Trophoblast cell (in vitro differentiated cells and primary cell): ENCODE results near the gene DBI.
"Not testable (repeated sequence)": the region's sequence is repeated elsewhere in the genome, so short reads cannot be mapped to it uniquely, and the experiment has no call there.

ENCODE experiments used
- DNase-seq, 2 donors: peaks; one replicate each; pipeline ENCODE4 v3.0.0-alpha.2; 2016
- H2AFZ ChIP-seq: 2 replicates; pipeline ENCODE4 v1.6.1; 2013; ENCODE audit warnings: low read length, moderate library complexity, mild to moderate bottlenecking; ENCODE audit not compliant: insufficient read depth, poor library complexity
- H2AK5ac ChIP-seq: 2 replicates; pipeline ENCODE4 v1.6.1; 2013; ENCODE audit warnings: mild to moderate bottlenecking, low read length
- H2BK120ac ChIP-seq: 2 replicates; pipeline ENCODE4 v1.6.1; 2013; ENCODE audit warnings: low read length, mild to moderate bottlenecking, moderate library complexity; ENCODE audit not compliant: insufficient read depth, poor library complexity
- H2BK12ac ChIP-seq: 2 replicates; pipeline ENCODE4 v1.6.1; 2013; ENCODE audit warnings: mild to moderate bottlenecking, low read length, moderate library complexity
- H2BK5ac ChIP-seq: 2 replicates; pipeline ENCODE4 v1.6.1; 2013; ENCODE audit warnings: low read length, low read depth, moderate library complexity, mild to moderate bottlenecking; ENCODE audit not compliant: poor library complexity
- H3K14ac ChIP-seq: 2 replicates; pipeline ENCODE4 v1.6.1; 2013; ENCODE audit warnings: mild to moderate bottlenecking, low read length
- H3K18ac ChIP-seq: 2 replicates; pipeline ENCODE4 v1.6.1; 2013; ENCODE audit warnings: mild to moderate bottlenecking, low read length
- H3K23ac ChIP-seq: 2 replicates; pipeline ENCODE4 v1.6.1; 2013; ENCODE audit warnings: low read length
- H3K27ac ChIP-seq: 2 replicates; pipeline ENCODE4 v1.5.1; 2013; ENCODE audit warnings: low read depth, mild to moderate bottlenecking, inconsistent platforms, low read length, moderate library complexity
- H3K27me3 ChIP-seq: 2 replicates; pipeline ENCODE4 v1.6.1; 2013; ENCODE audit warnings: inconsistent platforms, mild to moderate bottlenecking, low read length, moderate library complexity; ENCODE audit not compliant: insufficient read depth
- H3K36me3 ChIP-seq, 2 experiments: 1 replicate in 1 of 2; 2 replicates in 1 of 2; pipeline ENCODE4 v1.6.1; 2013; ENCODE audit warnings: low read length in 2 of 2, mild to moderate bottlenecking in 2 of 2, moderate library complexity in 1 of 2; ENCODE audit not compliant: insufficient read depth in 2 of 2, control insufficient read depth in 1 of 2
- H3K4ac ChIP-seq: 2 replicates; pipeline ENCODE4 v1.6.1; 2013; ENCODE audit warnings: low read depth, mild to moderate bottlenecking, low read length, moderate library complexity
- H3K4me1 ChIP-seq, 2 experiments: 1 replicate in 1 of 2; 2 replicates in 1 of 2; pipeline ENCODE4 v1.6.1; 2013; ENCODE audit warnings: low read length in 2 of 2, mild to moderate bottlenecking in 2 of 2, moderate library complexity in 1 of 2; ENCODE audit not compliant: insufficient read depth in 2 of 2, control insufficient read depth in 1 of 2
- H3K4me2 ChIP-seq: 2 replicates; pipeline ENCODE4 v1.6.1; 2013; ENCODE audit warnings: inconsistent platforms, mild to moderate bottlenecking, low read length, moderate library complexity
- H3K4me3 ChIP-seq: 2 replicates; pipeline ENCODE4 v1.5.1; 2013; ENCODE audit warnings: mild to moderate bottlenecking, low read depth, low read length, inconsistent platforms
- H3K79me1 ChIP-seq: one replicate; pipeline ENCODE4 v1.6.1; 2013; ENCODE audit warnings: low read length
- H3K79me2 ChIP-seq: 2 replicates; pipeline ENCODE4 v1.6.1; 2013; ENCODE audit warnings: low read length, mild to moderate bottlenecking; ENCODE audit not compliant: control insufficient read depth, insufficient read depth, poor library complexity
- H3K9ac ChIP-seq: 2 replicates; pipeline ENCODE4 v1.6.1; 2013; ENCODE audit warnings: mild to moderate bottlenecking, low read length
- H3K9me3 ChIP-seq: 2 replicates; pipeline ENCODE4 v1.6.1; 2013; ENCODE audit warnings: low read depth, mild to moderate bottlenecking, control low read depth, inconsistent platforms, low read length; ENCODE audit not compliant: insufficient read depth
- H4K12ac ChIP-seq: 2 replicates; pipeline ENCODE4 v1.6.1; 2013; ENCODE audit warnings: low read depth, mild to moderate bottlenecking, low read length, moderate library complexity
- H4K8ac ChIP-seq: 2 replicates; pipeline ENCODE4 v1.6.1; 2013; ENCODE audit warnings: low read depth, mild to moderate bottlenecking, low read length, moderate library complexity
- H4K91ac ChIP-seq: one replicate; pipeline ENCODE4 v1.6.1; 2013; ENCODE audit warnings: low read depth, mild to moderate bottlenecking, low read length, moderate library complexity
- WGBS: extraction: QIAGEN DNeasy Blood & Tissue Kit; methylation state at CpG from one replicate; pipeline ENCODE4 v1.1.7; 2013; ENCODE audit warnings: missing lambda C conversion rate; ENCODE audit not compliant: insufficient read length, insufficient coverage; ENCODE audit errors: extremely low coverage; 5-methylcytosine and 5-hydroxymethylcytosine counted together

The DBI gene

DNA sequence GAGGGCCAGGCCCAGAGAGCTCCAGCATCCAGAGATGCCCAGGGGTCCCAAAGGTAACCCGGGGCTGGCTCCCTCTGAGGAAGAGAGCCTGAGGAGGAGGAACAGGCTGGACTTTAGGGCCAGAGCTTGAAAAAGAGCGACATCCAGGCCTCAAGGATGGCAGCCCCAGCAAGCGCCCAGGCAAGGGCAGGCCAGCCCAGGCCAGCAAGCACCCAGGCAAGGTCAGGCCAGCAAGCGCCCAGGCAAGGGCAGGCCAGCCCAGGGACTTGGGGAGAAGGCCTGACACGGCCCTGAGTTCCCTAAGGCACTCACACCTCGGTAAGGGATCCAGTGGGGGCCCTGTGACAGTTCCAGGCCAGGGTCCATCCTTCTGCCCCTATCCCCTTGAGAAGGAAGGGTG is 30.4 kb downstream of the DBI start:
- no CpG with 5 or more reads among the region's 6 CpGs for WGBS
- Histone ChIP-seq H2AK5ac (no peak overlapping the region), H2BK120ac (no peak overlapping the region)

GRCh38 chr2:119402106-119402505 is 35.3 kb downstream of the DBI start:
- H2AK5ac ChIP-seq: no peak overlapping the region
- no peak overlapping the region for H3K23ac ChIP-seq
- H2BK120ac ChIP-seq: no peak overlapping the region
- no peak overlapping the region for H4K8ac ChIP-seq
- no peak overlapping the region for H3K14ac ChIP-seq
- H3K79me2 ChIP-seq: no peaks in the 10 kb centered on the region
- H3K79me1 ChIP-seq: no peaks in the 10 kb centered on the region
- no peaks in the 10 kb centered on the region for H3K27me3 ChIP-seq
- no peaks in the 10 kb centered on the region for H3K36me3 ChIP-seq
- no peak overlapping the region for H4K91ac ChIP-seq
- H3K4me3 ChIP-seq: no peak overlapping the region
- H3K4me2 ChIP-seq: no peak overlapping the region
- H3K9me3 ChIP-seq: no peaks in the 10 kb centered on the region
- DNase-seq: no peak
- H3K4ac ChIP-seq: no peak overlapping the region
- H2BK12ac ChIP-seq: no peak overlapping the region
- H3K18ac ChIP-seq: no peak overlapping the region
- H3K27ac ChIP-seq: no peak overlapping the region
- no peak overlapping the region for H4K12ac ChIP-seq
- H2BK5ac ChIP-seq: no peak overlapping the region
- peaks cover 8 to 13% of the 10 kb centered on the region in 2 experiments for H3K4me1 ChIP-seq
- no CpG with 5 or more reads among the region's 5 CpGs for WGBS
- no peak overlapping the region for H2AFZ ChIP-seq
- H3K9ac ChIP-seq: no peak overlapping the region

More for the DNA sequence above, 30.4 kb downstream of the DBI start:
- Histone ChIP-seq H3K4me2 (no peak overlapping the region), H4K91ac (no peak overlapping the region), H4K8ac (no peak overlapping the region), H3K23ac (no peak overlapping the region), H3K14ac (no peak overlapping the region), H3K79me2 (no peaks in the 10 kb centered on the region), H3K4me1 (peaks cover 8 to 9% of the 10 kb centered on the region in 2 experiments), H3K18ac (no peak overlapping the region), H2BK12ac (peak overlapping the region; percentile 20), H3K27me3 (no peaks in the 10 kb centered on the region), H3K4me3 (no peak overlapping the region), H4K12ac (no peak overlapping the region), H2AFZ (no peak overlapping the region), H3K27ac (no peak overlapping the region), H3K4ac (no peak overlapping the region), H3K9me3 (no peaks in the 10 kb centered on the region), H3K36me3 (no peaks in the 10 kb centered on the region), H3K9ac (no peak overlapping the region), H2BK5ac (no peak overlapping the region), H3K79me1 (no peaks in the 10 kb centered on the region)
- no peak for DNase-seq

- H3K36me3 ChIP-seq: no peaks in the 10 kb centered on the region
- no peak for DNase-seq
- H3K4me3 ChIP-seq: no peak overlapping the region
- H2BK12ac ChIP-seq: no peak overlapping the region
- no peak overlapping the region for H3K4me2 ChIP-seq
- H3K23ac ChIP-seq: no peak overlapping the region
- no peak overlapping the region for H2AK5ac ChIP-seq
- H2BK120ac ChIP-seq: no peak overlapping the region
- no peak overlapping the region for H4K8ac ChIP-seq
- no peak overlapping the region for H3K14ac ChIP-seq
- no peak overlapping the region for H2BK5ac ChIP-seq
- no peak overlapping the region for H2AFZ ChIP-seq
- no peak overlapping the region for H4K12ac ChIP-seq
- H3K79me1 ChIP-seq: no peaks in the 10 kb centered on the region
- H3K79me2 ChIP-seq: no peaks in the 10 kb centered on the region
- peaks cover 8 to 13% of the 10 kb centered on the region in 2 experiments for H3K4me1 ChIP-seq
- no peak overlapping the region for H3K9ac ChIP-seq
- no peak overlapping the region for H4K91ac ChIP-seq
- H3K9me3 ChIP-seq: no peaks in the 10 kb centered on the region
- whole genome bisulfite sequencing: no CpG with 5 or more reads among the region's 10 CpGs
- H3K27me3 ChIP-seq: no peaks in the 10 kb centered on the region
- no peak overlapping the region for H3K27ac ChIP-seq
- H3K18ac ChIP-seq: no peak overlapping the region
- H3K4ac ChIP-seq: no peak overlapping the region
Observed at GRCh38 chr2:119402645-119403560, 36.1 kb downstream of the DBI start.

DNA sequence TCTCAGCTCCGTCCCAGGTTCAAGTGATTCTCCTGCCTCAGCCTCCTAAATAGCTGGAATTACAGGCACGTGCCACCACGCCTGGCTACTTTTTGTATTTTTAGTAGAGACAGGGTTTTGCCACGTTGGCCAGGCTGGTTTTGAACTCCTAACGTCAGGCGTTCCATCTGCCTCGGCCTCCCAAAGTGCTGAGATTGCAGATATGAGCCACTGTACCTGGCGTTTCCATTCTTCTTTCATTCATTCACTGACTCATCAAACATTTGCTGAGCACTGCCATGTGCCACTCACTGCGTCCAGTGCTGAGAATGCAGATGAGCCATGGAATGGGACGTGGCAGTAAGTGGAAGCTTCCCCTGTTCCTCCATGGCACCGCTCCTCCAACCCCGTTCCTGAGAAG is 36.8 kb downstream of the DBI start:
- not testable (repeated sequence) for H3K18ac ChIP-seq, H2AK5ac ChIP-seq, H2BK12ac ChIP-seq, H2BK120ac ChIP-seq, H2BK5ac ChIP-seq, H3K36me3 ChIP-seq, H4K12ac ChIP-seq, H3K79me1 ChIP-seq, H3K4me3 ChIP-seq, DNase-seq, H3K79me2 ChIP-seq, H3K9me3 ChIP-seq, H3K14ac ChIP-seq, H3K4ac ChIP-seq, H4K91ac ChIP-seq, H3K27me3 ChIP-seq, H3K27ac ChIP-seq, H3K9ac ChIP-seq, H3K4me2 ChIP-seq, H2AFZ ChIP-seq, H3K23ac ChIP-seq, H4K8ac ChIP-seq
- no CpG with 5 or more reads among the region's 12 CpGs for WGBS
- peaks cover 5 to 10% of the 10 kb centered on the region in 2 experiments for H3K4me1 ChIP-seq
